Mesenchymal stem cell (in vitro differentiated cells and primary cell): Measurements from ENCODE around the gene PDE11A.

Source experiments
- DNase-seq: peaks from one replicate; pipeline ENCODE4 v3.0.0-alpha.2; 2013
- H2AFZ ChIP-seq: one replicate; pipeline ENCODE4 v1.6.1; 2013; ENCODE audit warnings: low read depth, mild to moderate bottlenecking, control low read depth, inconsistent platforms, low read length, moderate library complexity
- H2AK5ac ChIP-seq: 2 replicates; pipeline ENCODE4 v1.6.1; 2013; ENCODE audit warnings: low read length, moderate library complexity, mild to moderate bottlenecking, inconsistent platforms; ENCODE audit not compliant: severe bottlenecking
- H2BK120ac ChIP-seq: one replicate; pipeline ENCODE4 v1.6.1; 2013; ENCODE audit warnings: low read depth, mild to moderate bottlenecking, inconsistent platforms, low read length, moderate library complexity
- H2BK12ac ChIP-seq, 2 experiments: one replicate each; pipeline ENCODE4 v1.6.1; 2013; ENCODE audit warnings: inconsistent platforms in 2 of 2, low read length in 2 of 2, mild to moderate bottlenecking in 2 of 2, moderate library complexity in 2 of 2, control low read depth in 1 of 2
- H2BK15ac ChIP-seq: one replicate; pipeline ENCODE4 v1.6.1; 2013; ENCODE audit warnings: mild to moderate bottlenecking, low read depth, inconsistent platforms; ENCODE audit not compliant: poor library complexity, severe bottlenecking
- H2BK5ac ChIP-seq: 2 replicates; pipeline ENCODE4 v1.6.1; 2013; ENCODE audit warnings: low read depth, mild to moderate bottlenecking, low read length, control low read depth, inconsistent platforms; ENCODE audit not compliant: poor library complexity, severe bottlenecking
- H3K14ac ChIP-seq, 2 experiments: one replicate each; pipeline ENCODE4 v1.6.1; 2013; ENCODE audit warnings: inconsistent platforms in 2 of 2, low read length in 2 of 2, control low read depth in 1 of 2, mild to moderate bottlenecking in 1 of 2, moderate library complexity in 1 of 2
- H3K18ac ChIP-seq, 2 experiments: one replicate each; pipeline ENCODE4 v1.6.1; 2013; ENCODE audit warnings: inconsistent platforms in 2 of 2, low read length in 2 of 2, control low read depth in 1 of 2, low read depth in 1 of 2, mild to moderate bottlenecking in 1 of 2
- H3K23ac ChIP-seq, 2 experiments: one replicate each; pipeline ENCODE4 v1.6.1; 2013; ENCODE audit warnings: inconsistent platforms in 2 of 2, low read length in 2 of 2, mild to moderate bottlenecking in 2 of 2, moderate library complexity in 2 of 2, control low read depth in 1 of 2
- H3K27ac ChIP-seq: 2 replicates; pipeline ENCODE4 v1.5.1; 2013; ENCODE audit warnings: mild to moderate bottlenecking, moderate library complexity, low read length, control low read depth, inconsistent platforms; ENCODE audit not compliant: poor library complexity, severe bottlenecking
- H3K27me3 ChIP-seq, 2 experiments: 2 replicates each; pipeline versions ENCODE4 v1.6.1 to v1.7.0; 2013; ENCODE audit warnings: low read length in 2 of 2, mild to moderate bottlenecking in 2 of 2, moderate library complexity in 2 of 2, control low read depth in 1 of 2, inconsistent platforms in 1 of 2; ENCODE audit not compliant: control insufficient read depth in 1 of 2, insufficient read depth in 1 of 2
- H3K36me3 ChIP-seq, 2 experiments: 2 replicates each; pipeline versions ENCODE4 v1.6.1 to v1.7.0; 2013; ENCODE audit warnings: low read length in 2 of 2, control low read depth in 1 of 2, inconsistent platforms in 1 of 2, low read depth in 1 of 2, mild to moderate bottlenecking in 1 of 2; ENCODE audit not compliant: insufficient read depth in 2 of 2, control insufficient read depth in 1 of 2
- H3K4ac ChIP-seq, 2 experiments: one replicate each; pipeline ENCODE4 v1.6.1; 2013; ENCODE audit warnings: inconsistent platforms in 2 of 2, low read length in 2 of 2, mild to moderate bottlenecking in 2 of 2, moderate library complexity in 2 of 2, control low read depth in 1 of 2, low read depth in 1 of 2
- H3K4me1 ChIP-seq: 2 replicates; pipeline ENCODE4 v1.6.1; 2013; ENCODE audit warnings: low read depth, low read length, control low read depth; ENCODE audit not compliant: control insufficient read depth, insufficient read depth
- H3K4me2 ChIP-seq: 2 replicates; pipeline ENCODE4 v1.6.1; 2013; ENCODE audit warnings: low read length, mild to moderate bottlenecking, inconsistent platforms; ENCODE audit not compliant: poor library complexity, severe bottlenecking
- H3K4me3 ChIP-seq, 2 experiments: 2 replicates each; pipeline versions ENCODE4 v1.5.1 to v1.7.0; 2013; ENCODE audit warnings: low read length in 2 of 2, mild to moderate bottlenecking in 2 of 2, control low read depth in 1 of 2, low read depth in 1 of 2; ENCODE audit not compliant: insufficient read depth in 1 of 2
- H3K79me1 ChIP-seq: replicated peaks from 2 replicates; pipeline ENCODE4 v1.6.1; 2013; ENCODE audit warnings: mild to moderate bottlenecking, control low read depth, low read length, inconsistent platforms; ENCODE audit not compliant: poor library complexity, severe bottlenecking
- H3K9ac ChIP-seq: 2 replicates; pipeline ENCODE4 v1.7.0; 2013; ENCODE audit warnings: mild to moderate bottlenecking, low read length, moderate library complexity
- H3K9me3 ChIP-seq: 2 replicates; pipeline ENCODE4 v1.7.0; 2013; ENCODE audit warnings: mild to moderate bottlenecking, low read length; ENCODE audit not compliant: control insufficient read depth
- H4K8ac ChIP-seq: one replicate; pipeline ENCODE4 v1.6.1; 2013; ENCODE audit warnings: inconsistent platforms, mild to moderate bottlenecking, low read length, moderate library complexity
- H4K91ac ChIP-seq: one replicate; pipeline ENCODE4 v1.6.1; 2013; ENCODE audit warnings: mild to moderate bottlenecking, low read length, inconsistent platforms
- WGBS: methylation state at CpG from one replicate; pipeline ENCODE4 v1.1.7; 2013; ENCODE audit warnings: mixed read lengths; 5-methylcytosine and 5-hydroxymethylcytosine counted together

The PDE11A gene

DNA sequence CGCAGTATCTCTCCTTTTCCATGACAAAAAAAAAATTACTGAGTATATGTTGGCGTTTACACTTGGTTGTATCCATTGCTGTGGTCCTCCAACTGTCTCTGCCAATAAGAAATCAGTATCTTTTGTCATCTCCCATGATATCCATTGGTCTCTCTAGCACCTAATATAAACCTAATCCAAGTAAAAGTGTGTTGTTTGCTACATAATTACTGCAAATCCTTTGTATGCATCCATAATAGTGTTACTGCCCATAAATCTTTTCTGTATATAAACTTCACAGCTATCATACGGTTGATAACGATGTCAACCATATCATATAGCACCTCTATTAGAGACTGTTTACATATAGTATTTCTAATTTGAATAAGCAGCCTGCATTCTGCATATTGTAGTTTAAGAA is 453.1 kb downstream of the PDE11A start:
- H3K27me3 ChIP-seq, result no peaks in the 10 kb centered on the region
- H3K4me3 ChIP-seq, result peak overlapping the region in 1 of 2 experiments; percentile 97
- H3K18ac ChIP-seq, result no peak overlapping the region
- H3K4me2 ChIP-seq, result peak overlapping the region; percentile 66
- no peak overlapping the region for H3K23ac ChIP-seq
- H2AK5ac ChIP-seq, result no peak overlapping the region
- H2BK120ac ChIP-seq, result no peak overlapping the region
- H4K8ac ChIP-seq, result no peak overlapping the region
- H3K27ac ChIP-seq, result no peak overlapping the region
- WGBS, result 100% methylated on average over 1 of the region's 4 CpGs
- H2AFZ ChIP-seq, result no peak overlapping the region
- no peaks in the 10 kb centered on the region for H3K36me3 ChIP-seq
- no peak overlapping the region for H3K4ac ChIP-seq
- no peak overlapping the region for H4K91ac ChIP-seq
- H2BK5ac ChIP-seq, result no peak overlapping the region
- no peak overlapping the region for H2BK15ac ChIP-seq
- peaks cover 4% of the 10 kb centered on the region for H3K79me1 ChIP-seq
- H3K9ac ChIP-seq, result peak overlapping the region; percentile 100
- H3K4me1 ChIP-seq, result peaks cover 5% of the 10 kb centered on the region
- no peak for DNase-seq
- H3K14ac ChIP-seq, result no peak overlapping the region
- H3K9me3 ChIP-seq, result no peaks in the 10 kb centered on the region
- H2BK12ac ChIP-seq, result no peak overlapping the region

GRCh38 chr2:177618255-177619253 is 454.0 kb downstream of the PDE11A start:
- H3K27me3 ChIP-seq, result no peaks in the 10 kb centered on the region
- 4% methylated on average over 71 of the region's 76 CpGs for WGBS
- H4K8ac ChIP-seq, result peak overlapping the region; percentile 99
- H3K4me2 ChIP-seq, result peak overlapping the region; percentile 66
- peak overlapping the region; percentile 74 to 96 for H3K18ac ChIP-seq
- no peak overlapping the region for H2BK12ac ChIP-seq
- peaks cover 4% of the 10 kb centered on the region for H3K79me1 ChIP-seq
- peaks cover 5% of the 10 kb centered on the region for H3K4me1 ChIP-seq
- H2BK120ac ChIP-seq, result peak overlapping the region; percentile 98
- H3K4me3 ChIP-seq, result peak overlapping the region; percentile 81 to 97
- H3K36me3 ChIP-seq, result no peaks in the 10 kb centered on the region
- H2BK15ac ChIP-seq, result peak overlapping the region; percentile 55
- peak overlapping the region in 1 of 2 experiments; percentile 92 for H3K14ac ChIP-seq
- peak overlapping the region; percentile 100 for H3K9ac ChIP-seq
- peak overlapping the region in 1 of 2 experiments; percentile 56 for H3K23ac ChIP-seq
- DNase-seq, result peak; percentile 93
- H2AFZ ChIP-seq, result peak overlapping the region; percentile 94
- peak overlapping the region; percentile 99 for H3K27ac ChIP-seq
- H3K9me3 ChIP-seq, result no peaks in the 10 kb centered on the region
- H3K4ac ChIP-seq, result peak overlapping the region; percentile 67 to 99
- no peak overlapping the region for H2AK5ac ChIP-seq
- H4K91ac ChIP-seq, result peak overlapping the region; percentile 67
- peak overlapping the region; percentile 95 for H2BK5ac ChIP-seq

DNA sequence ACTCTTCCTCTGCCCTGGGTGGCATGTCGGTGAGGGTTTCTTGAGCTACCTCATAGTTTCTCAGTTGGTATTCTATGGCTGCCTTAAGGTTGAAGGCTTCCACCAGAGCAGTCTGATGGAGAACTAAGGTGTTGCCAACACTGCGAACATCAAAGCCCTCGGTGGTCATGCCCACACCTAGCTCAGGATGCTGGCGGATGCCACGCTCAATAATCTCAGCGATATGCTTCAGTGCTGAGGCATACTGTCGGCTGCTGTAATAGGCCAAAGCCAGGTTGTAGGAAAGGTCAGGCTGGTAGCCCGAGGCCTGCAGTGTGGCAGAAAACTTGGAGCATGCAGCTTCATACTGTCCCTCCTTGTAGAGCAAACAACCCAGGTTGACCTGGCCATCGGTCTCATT is 454.7 kb downstream of the PDE11A start:
- H3K79me1 ChIP-seq, result peaks cover 4% of the 10 kb centered on the region
- H3K9me3 ChIP-seq, result no peaks in the 10 kb centered on the region
- H3K27me3 ChIP-seq, result no peaks in the 10 kb centered on the region
- no peak overlapping the region for H3K27ac ChIP-seq
- no peak overlapping the region for H2BK5ac ChIP-seq
- H2AK5ac ChIP-seq, result no peak overlapping the region
- no peak overlapping the region for H2BK12ac ChIP-seq
- H3K23ac ChIP-seq, result no peak overlapping the region
- peak overlapping the region; percentile 66 for H3K4me2 ChIP-seq
- H3K36me3 ChIP-seq, result no peaks in the 10 kb centered on the region
- no peak overlapping the region for H3K14ac ChIP-seq
- no peak for DNase-seq
- peaks cover 5% of the 10 kb centered on the region for H3K4me1 ChIP-seq
- peak overlapping the region in 1 of 2 experiments; percentile 61 for H3K18ac ChIP-seq
- H4K91ac ChIP-seq, result peak overlapping the region; percentile 56
- H2BK15ac ChIP-seq, result no peak overlapping the region
- peak overlapping the region; percentile 100 for H3K9ac ChIP-seq
- no peak overlapping the region for H2BK120ac ChIP-seq
- peak overlapping the region; percentile 94 for H2AFZ ChIP-seq
- peak overlapping the region; percentile 99 for H4K8ac ChIP-seq
- peak overlapping the region; percentile 11 to 67 for H3K4ac ChIP-seq
- 92% methylated on average over 9 of the region's 9 CpGs for WGBS
- peak overlapping the region; percentile 23 to 97 for H3K4me3 ChIP-seq

DNA sequence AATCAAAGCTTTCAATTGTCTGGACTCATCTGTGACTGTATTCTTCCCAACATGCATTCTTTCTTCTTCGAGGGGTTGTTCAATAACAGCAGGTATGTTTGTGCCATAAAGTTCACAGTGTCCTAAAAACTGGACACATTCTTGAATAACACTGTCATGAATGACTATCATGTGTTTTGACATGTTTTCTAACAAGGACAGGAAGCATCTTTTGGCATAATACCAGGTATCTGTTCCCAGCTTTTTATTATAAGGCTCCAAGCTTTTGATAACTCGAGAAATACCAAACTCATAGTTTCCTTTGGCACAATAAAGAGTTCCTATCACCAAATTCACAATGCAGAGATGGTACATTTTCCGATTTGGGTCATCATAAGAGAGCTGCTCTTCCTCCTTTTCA is 455.8 kb downstream of the PDE11A start:
- Histone ChIP-seq H3K27me3 (no peaks in the 10 kb centered on the region), H3K4me3 (no peak overlapping the region)
- 91% methylated on average over 2 of the region's 3 CpGs for WGBS

More for the DNA sequence above, 455.8 kb downstream of the PDE11A start:
- Histone ChIP-seq H3K14ac (no peak overlapping the region), H2BK12ac (no peak overlapping the region), H3K4me2 (no peak overlapping the region), H2BK15ac (no peak overlapping the region), H3K18ac (no peak overlapping the region), H2BK120ac (no peak overlapping the region), H4K91ac (no peak overlapping the region), H3K36me3 (no peaks in the 10 kb centered on the region), H4K8ac (no peak overlapping the region), H3K79me1 (peaks cover 4% of the 10 kb centered on the region), H3K4me1 (peaks cover 5% of the 10 kb centered on the region), H2AFZ (no peak overlapping the region), H3K27ac (no peak overlapping the region), H3K9ac (no peak overlapping the region), H2AK5ac (no peak overlapping the region), H3K4ac (no peak overlapping the region), H3K23ac (no peak overlapping the region), H2BK5ac (no peak overlapping the region), H3K9me3 (no peaks in the 10 kb centered on the region)
- no peak for DNase-seq
